MM.1S (cell line): ENCODE data around the gene GPC5.

Experiments
- EZH2 ChIP-seq: fragments of 300-600 bp; sonication (generic); optimal IDR thresholded peaks from 2 replicates; pipeline ENCODE3; 2017; ENCODE audit warnings: low read depth, mild to moderate bottlenecking, antibody characterized with exemption, low read length, mixed read lengths
- EZH2phosphoT487 ChIP-seq: fragments of 300-600 bp; sonication (generic); IDR thresholded peaks from 2 replicates; pipeline ENCODE4 v1.6.1; 2018; ENCODE audit warnings: antibody characterized with exemption, low read length
- TF ChIP-seq, protein P1 (sequence below): fragments of 300-600 bp; sonication (generic); IDR thresholded peaks from 2 replicates; pipeline ENCODE4 v1.5.1; 2016; ENCODE audit warnings: antibody characterized with exemption, low read length, mixed read lengths

DNA sequence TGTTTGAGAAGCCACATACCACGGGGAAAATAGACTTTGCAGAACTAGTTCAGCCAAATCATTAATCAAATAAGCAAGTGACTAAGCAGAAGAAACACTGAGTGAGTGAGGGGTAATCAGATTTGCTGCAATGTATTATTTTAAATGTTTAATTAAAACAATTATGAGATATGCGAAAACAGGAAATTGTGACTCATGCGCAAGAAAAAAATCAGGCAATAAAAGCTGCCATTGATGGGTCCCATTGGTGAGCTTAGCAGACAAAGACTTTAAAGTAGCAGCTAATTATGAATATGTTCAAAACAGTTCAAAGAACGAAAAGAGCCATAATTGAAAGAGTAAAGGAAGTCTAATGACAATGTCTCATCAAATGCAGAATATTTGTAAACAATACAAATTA, 644.1 kb downstream of the GPC5 start:
- TF ChIP-seq, protein P1, sequence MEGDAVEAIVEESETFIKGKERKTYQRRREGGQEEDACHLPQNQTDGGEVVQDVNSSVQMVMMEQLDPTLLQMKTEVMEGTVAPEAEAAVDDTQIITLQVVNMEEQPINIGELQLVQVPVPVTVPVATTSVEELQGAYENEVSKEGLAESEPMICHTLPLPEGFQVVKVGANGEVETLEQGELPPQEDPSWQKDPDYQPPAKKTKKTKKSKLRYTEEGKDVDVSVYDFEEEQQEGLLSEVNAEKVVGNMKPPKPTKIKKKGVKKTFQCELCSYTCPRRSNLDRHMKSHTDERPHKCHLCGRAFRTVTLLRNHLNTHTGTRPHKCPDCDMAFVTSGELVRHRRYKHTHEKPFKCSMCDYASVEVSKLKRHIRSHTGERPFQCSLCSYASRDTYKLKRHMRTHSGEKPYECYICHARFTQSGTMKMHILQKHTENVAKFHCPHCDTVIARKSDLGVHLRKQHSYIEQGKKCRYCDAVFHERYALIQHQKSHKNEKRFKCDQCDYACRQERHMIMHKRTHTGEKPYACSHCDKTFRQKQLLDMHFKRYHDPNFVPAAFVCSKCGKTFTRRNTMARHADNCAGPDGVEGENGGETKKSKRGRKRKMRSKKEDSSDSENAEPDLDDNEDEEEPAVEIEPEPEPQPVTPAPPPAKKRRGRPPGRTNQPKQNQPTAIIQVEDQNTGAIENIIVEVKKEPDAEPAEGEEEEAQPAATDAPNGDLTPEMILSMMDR = no peak
- TF ChIP-seq EZH2 = no peak
- TF ChIP-seq EZH2phosphoT487 = no peak
